HepG2 (cell line): Measurements from ENCODE around the gene SYTL3. TPM values are rescaled to one million over a fixed set of nuclear protein-coding genes. Genes with fewer than 3 reads are reported as not detected.

Experiments
- ATAC-seq: fragments of 200-7000 bp; cut with Tn5 transposase; 3 replicates; pipeline ENCODE4 v1.9.1; 2020; ENCODE audit warnings: mild to moderate bottlenecking, moderate library complexity
- BruUV-seq: library from RNA; stranded (reverse); fragments of 400-500 nt; replicated peaks from 2 replicates; lab custom pipeline; 2021; lab: Mats Ljungman, UMichigan
- CTCF ChIA-PET: fragments of 300-600 bp; formaldehyde crosslinking; extraction: SDS; loops from one replicate; lab custom pipeline; 2021; ENCODE audit warnings: low total read pairs, inconsistent platforms, low intra/inter-chr PET ratio; lab: Yijun Ruan, JAX
- POLR2A ChIA-PET: fragments of 350-600 bp; sonication (Branson Sonifier 250); formaldehyde crosslinking; loops from one replicate; lab custom pipeline; 2020; ENCODE audit warnings: antibody characterized with exemption, inconsistent platforms; lab: Yijun Ruan, JAX
- DNase-seq: peaks from one replicate; pipeline ENCODE4 v3.0.0-alpha.2; 2015; ENCODE audit warnings: low spot score
- FAIRE-seq: peaks from 3 replicates; lab custom pipeline; 2011; peaks lifted over from hg19 to GRCh38; lab: Jason Lieb, UNC
- H2AFZ ChIP-seq: one replicate; pipeline ENCODE4 v1.6.1; 2011; ENCODE audit warnings: low read length, inconsistent platforms
- H3K27ac ChIP-seq: fragments of 300-600 bp; 3 replicates; pipeline ENCODE4 v1.8.0; 2011; ENCODE audit warnings: mixed run types, mild to moderate bottlenecking, mixed read lengths, low read length, inconsistent platforms; ENCODE audit not compliant: insufficient read depth; ENCODE audit errors: extremely low read length
- H3K27me3 ChIP-seq, 2 experiments: fragments of 200-600 bp in 1 of 2; 2 replicates in 1 of 2; 3 replicates in 1 of 2; pipeline versions ENCODE4 v1.6.0 to v1.8.0; 2011; ENCODE audit warnings: low read length in 2 of 2, mild to moderate bottlenecking in 2 of 2, moderate library complexity in 2 of 2, inconsistent platforms in 1 of 2; ENCODE audit not compliant: insufficient read depth in 2 of 2, control insufficient read depth in 1 of 2
- H3K36me3 ChIP-seq, 2 experiments: fragments of 200-600 bp in 1 of 2; replicated peaks in 1 of 2; 2 replicates in 1 of 2; 3 replicates in 1 of 2; pipeline versions ENCODE4 v1.5.1 to v1.8.0; 2011; ENCODE audit warnings: low read length in 2 of 2, inconsistent platforms in 1 of 2; ENCODE audit not compliant: insufficient read depth in 2 of 2, control insufficient read depth in 1 of 2
- H3K4me1 ChIP-seq: 2 replicates; pipeline ENCODE4 v1.5.1; 2012; ENCODE audit warnings: low read length, inconsistent platforms; ENCODE audit not compliant: insufficient read depth
- H3K4me2 ChIP-seq: 2 replicates; pipeline ENCODE4 v1.6.0; 2011; ENCODE audit warnings: low read depth, low read length, inconsistent platforms
- H3K4me3 ChIP-seq, 3 experiments: fragments of 200-600 bp in 1 of 3; sonication (generic), shearing (Covaris generic) in 1 of 3; replicated peaks in 1 of 3; 2 replicates each; pipeline ENCODE4 v1.5.1; 2011 to 2016; ENCODE audit warnings: low read length in 3 of 3, inconsistent platforms in 2 of 3, low read depth in 2 of 3, mild to moderate bottlenecking in 2 of 3, control low read depth in 1 of 3, mixed read lengths in 1 of 3; ENCODE audit not compliant: insufficient read depth in 1 of 3
- H3K79me2 ChIP-seq: one replicate; pipeline ENCODE4 v1.6.1; 2011; ENCODE audit warnings: low read length, inconsistent platforms; ENCODE audit not compliant: insufficient read depth
- H3K9ac ChIP-seq: 2 replicates; pipeline ENCODE4 v1.6.0; 2011; ENCODE audit warnings: mild to moderate bottlenecking, low read depth, low read length, inconsistent platforms; ENCODE audit not compliant: insufficient read depth
- H3K9me3 ChIP-seq: 2 replicates; pipeline ENCODE4 v1.5.1; 2012; ENCODE audit warnings: mild to moderate bottlenecking, low read length
- H4K20me1 ChIP-seq: 2 replicates; pipeline ENCODE4 v1.6.0; 2011; ENCODE audit warnings: inconsistent platforms, mild to moderate bottlenecking, low read length, moderate library complexity; ENCODE audit not compliant: insufficient read depth
- ARID5B ChIP-seq: IDR thresholded peaks from 2 replicates; pipeline ENCODE4 v1.4.0; 2020; ENCODE audit warnings: mild to moderate bottlenecking, missing genetic modification reagents
- BCL6 ChIP-seq: IDR thresholded peaks from 2 replicates; pipeline ENCODE4 v1.6.1; 2016; ENCODE audit warnings: missing genetic modification reagents, missing compliant biosample characterization
- CBX2 ChIP-seq, 2 experiments: fragments of 200-600 bp in 1 of 2; sonication (generic); formaldehyde crosslinking in 1 of 2; IDR thresholded peaks; 2 replicates each; pipeline versions ENCODE4 v1.7.0 to v1.8.1; 2018 to 2022; ENCODE audit warnings: low read depth in 2 of 2, low read length in 1 of 2, mild to moderate bottlenecking in 1 of 2, missing genetic modification reagents in 1 of 2
- CEBPB ChIP-seq: IDR thresholded peaks from 2 replicates; pipeline ENCODE4 v1.6.1; 2011; ENCODE audit warnings: low read depth, low read length, improper control_type of control experiment, borderline replicate concordance
- CEBPG ChIP-seq: IDR thresholded peaks from 2 replicates; pipeline ENCODE4 v1.6.1; 2016
- ELF3 ChIP-seq: IDR thresholded peaks from 2 replicates; pipeline ENCODE4 v1.6.1; 2016; ENCODE audit warnings: missing genetic modification reagents, missing compliant biosample characterization
- GATAD2A ChIP-seq: IDR thresholded peaks from 2 replicates; pipeline ENCODE4 v1.6.1; 2016
- SIX1 ChIP-seq: sonication (generic); formaldehyde crosslinking; IDR thresholded peaks from 2 replicates; pipeline ENCODE4 v1.4.0; 2020; ENCODE audit warnings: missing genetic modification reagents, borderline replicate concordance
- SP4 ChIP-seq: sonication (generic); formaldehyde crosslinking; IDR thresholded peaks from 2 replicates; pipeline ENCODE4 v1.8.1; 2023; ENCODE audit warnings: mild to moderate bottlenecking, missing genetic modification reagents
- TBX2 ChIP-seq: sonication (generic); formaldehyde crosslinking; IDR thresholded peaks from 2 replicates; pipeline ENCODE4 v1.5.0; 2020; ENCODE audit warnings: missing genetic modification reagents, mild to moderate bottlenecking, borderline replicate concordance
- TFE3 ChIP-seq: IDR thresholded peaks from 2 replicates; pipeline ENCODE4 v1.6.1; 2016
- ZFP91 ChIP-seq: sonication (generic); formaldehyde crosslinking; IDR thresholded peaks from 2 replicates; pipeline ENCODE4 v1.9.0; 2022; ENCODE audit warnings: missing genetic modification reagents, mild to moderate bottlenecking, borderline replicate concordance
- ZNF674 ChIP-seq: sonication (generic); formaldehyde crosslinking; IDR thresholded peaks from 2 replicates; pipeline ENCODE4 v1.5.0; 2020; ENCODE audit warnings: low read depth, mild to moderate bottlenecking, missing genetic modification reagents
- ZNF713 ChIP-seq: sonication (generic); formaldehyde crosslinking; IDR thresholded peaks from 2 replicates; pipeline ENCODE4 v1.4.0; 2020; ENCODE audit warnings: mild to moderate bottlenecking, missing genetic modification reagents
- ZSCAN31 ChIP-seq: sonication (generic); formaldehyde crosslinking; IDR thresholded peaks from 2 replicates; pipeline ENCODE4 v1.5.0; 2020; ENCODE audit warnings: low read depth, mild to moderate bottlenecking, missing genetic modification reagents
- WGBS: methylation state at CpG from one replicate; pipeline ENCODE4 v1.1.6; 2017; ENCODE audit warnings: low lambda C conversion rate; 5-methylcytosine and 5-hydroxymethylcytosine counted together
- in situ Hi-C: cut with HindIII; loops from 2 replicates; pipeline ENCODE4 v1.10.0; 2017; ENCODE audit warnings: low pct_unique_long_range_greater_than_20kb; ENCODE audit not compliant: extremely low pct_ligation_motif_present
- intact Hi-C: fragments of 100-400 bp; cut with micrococcal nuclease; formaldehyde crosslinking; loops from one replicate; pipeline ENCODE4 v1.10.0; 2022; ENCODE audit not compliant: unreplicated experiment
- polyA plus RNA-seq, 8 experiments: library from polyadenylated mRNA; depleted of rRNA in 3 of 8; stranded (reverse) in 7 of 8; unstranded in 1 of 8; fragments of >200 nt; fragmentation: Illumina TruSeq in 4 of 8; extraction: Trizol in 4 of 8; gene quantifications; 2 replicates each; pipeline versions ENCODE4 v1.2.1 to v1.2.3, GENCODE V29; 2011 to 2016; ENCODE audit warnings: low read depth in 4 of 8, missing spikeins in 1 of 8, mixed read lengths in 1 of 8; ENCODE audit not compliant: insufficient read depth in 1 of 8
- total RNA-seq, 5 experiments: library from RNA; depleted of rRNA; stranded (reverse); fragments of >200 nt; fragmentation: Illumina TruSeq; extraction: Trizol; gene quantifications; 2 replicates each; pipeline ENCODE4 v1.2.3, GENCODE V29; 2016; ENCODE audit warnings: low read depth in 1 of 5

Gene SYTL3
- total and polyA plus RNA-seq, 2 of the 13 experiments (the other 11 are each of a cell fraction or from before 2014, with no cell fraction given) = 0.11 to 0.28 TPM

GRCh38 chr6:158654498-158654897, 4.6 kb downstream of the SYTL3 start (continued):
- TF ChIP-seq ZNF713 (CRISPR knock-in tag) (no peak), TFE3 (CRISPR knock-in tag) (0 out of 2 replicates have a peak, but pooled peaks have one; percentile 53)

- Histone ChIP-seq H3K27ac (no peak overlapping the region), H3K9ac (no peak overlapping the region), H2AFZ (no peak overlapping the region), H3K4me2 (peak overlapping the region; percentile 34; the same call in 1 of the 2 replicates), H3K79me2 (no peaks in the 10 kb centered on the region), H3K4me3 (no peak overlapping the region), H3K4me1 (peaks cover 40% of the 10 kb centered on the region), H3K36me3 (no peaks in the 10 kb centered on the region), H3K27me3 (peaks cover 0 to 23% of the 10 kb centered on the region in 2 experiments; a peak in 2 of 5 replicates), H4K20me1 (no peaks in the 10 kb centered on the region), H3K9me3 (no peaks in the 10 kb centered on the region)
- ATAC-seq (no peak), DNase-seq (no peak), FAIRE-seq (peak; percentile 63)
- ChIA-PET CTCF (no interaction called here), POLR2A (interaction anchor here (2.9 kb wide), 1 partner anchor 10 kb away, joined by 10 read pairs; the partner anchor contains the start of gene DYNLT1)
- WGBS = 31% methylated on average over 10 of the region's 10 CpGs
- intact Hi-C loops (no loop called here), in situ Hi-C loops (no loop called here)
- no TSS peak for BruUV-seq
- TF ChIP-seq SP4 (CRISPR knock-in tag) (no peak), ZFP91 (no peak), BCL6 (peak; percentile 51), CEBPG (CRISPR knock-in tag) (peak; percentile 72), TBX2 (CRISPR knock-in tag) (0 out of 2 replicates have a peak, but pooled peaks have one; percentile 17), GATAD2A (CRISPR knock-in tag) (peak; percentile 58; the same call in 1 of the 2 replicates), ARID5B (CRISPR knock-in tag) (0 out of 2 replicates have a peak, but pooled peaks have one; percentile 26), CEBPB (peak; percentile 82), SIX1 (CRISPR knock-in tag) (peak; percentile 68; the same call in 1 of the 2 replicates), CBX2 (IDR thresholded peaks at IDR 0.05; ENCODE audit: low read depth, low read length) (no peak), CBX2 (CRISPR knock-in tag; IDR thresholded peaks at IDR 0.05; ENCODE audit: low read depth) (peak; percentile 26; the same call in 1 of the 2 replicates), ELF3 (peak; percentile 29), ZSCAN31 (CRISPR knock-in tag) (0 out of 2 replicates have a peak, but pooled peaks have one; percentile 26), ZNF674 (0 out of 2 replicates have a peak, but pooled peaks have one; percentile 34)
Observed at GRCh38 chr6:158654960-158655489, 5.2 kb downstream of the SYTL3 start.
